Brain microvascular endothelial cell (primary cell): ENCODE results near the gene PCDHGA12.
"Not testable (repeated sequence)": the region's sequence is repeated elsewhere in the genome, so short reads cannot be mapped to it uniquely, and the experiment has no call there.

Experiments
- DNase-seq: peaks from one replicate; pipeline ENCODE4 v3.0.0-alpha.2; 2020
- H3K27ac ChIP-seq: fragments of 250-450 bp; sonication (Bioruptor Pico); 2 replicates; pipeline ENCODE4 v1.5.1; 2020; ENCODE audit warnings: mild to moderate bottlenecking, moderate library complexity
- H3K27me3 ChIP-seq: fragments of 250-450 bp; sonication (Bioruptor Pico); replicated peaks from 2 replicates; pipeline ENCODE4 v1.5.1; 2020; ENCODE audit warnings: mild to moderate bottlenecking
- H3K36me3 ChIP-seq: fragments of 250-450 bp; sonication (Bioruptor Pico); replicated peaks from 2 replicates; pipeline ENCODE4 v1.5.1; 2020; ENCODE audit warnings: mild to moderate bottlenecking
- H3K4me3 ChIP-seq: 2 replicates; pipeline ENCODE4 v1.5.1; 2011; ENCODE audit warnings: low read depth, mild to moderate bottlenecking, control low read depth, low read length, moderate library complexity
- in situ Hi-C: cut with HindIII; loops from 2 replicates; pipeline ENCODE4 v1.10.0; 2017; ENCODE audit warnings: low sequenced_read_pairs, low pct_ligation_motif_present
- TF ChIP-seq, protein P1 (sequence below): IDR thresholded peaks from 2 replicates; pipeline ENCODE4 v1.5.1; 2011; ENCODE audit warnings: low read depth, mild to moderate bottlenecking, moderate library complexity, low read length, control low read depth, inconsistent platforms; ENCODE audit errors: missing control alignments

Gene PCDHGA12

DNA sequence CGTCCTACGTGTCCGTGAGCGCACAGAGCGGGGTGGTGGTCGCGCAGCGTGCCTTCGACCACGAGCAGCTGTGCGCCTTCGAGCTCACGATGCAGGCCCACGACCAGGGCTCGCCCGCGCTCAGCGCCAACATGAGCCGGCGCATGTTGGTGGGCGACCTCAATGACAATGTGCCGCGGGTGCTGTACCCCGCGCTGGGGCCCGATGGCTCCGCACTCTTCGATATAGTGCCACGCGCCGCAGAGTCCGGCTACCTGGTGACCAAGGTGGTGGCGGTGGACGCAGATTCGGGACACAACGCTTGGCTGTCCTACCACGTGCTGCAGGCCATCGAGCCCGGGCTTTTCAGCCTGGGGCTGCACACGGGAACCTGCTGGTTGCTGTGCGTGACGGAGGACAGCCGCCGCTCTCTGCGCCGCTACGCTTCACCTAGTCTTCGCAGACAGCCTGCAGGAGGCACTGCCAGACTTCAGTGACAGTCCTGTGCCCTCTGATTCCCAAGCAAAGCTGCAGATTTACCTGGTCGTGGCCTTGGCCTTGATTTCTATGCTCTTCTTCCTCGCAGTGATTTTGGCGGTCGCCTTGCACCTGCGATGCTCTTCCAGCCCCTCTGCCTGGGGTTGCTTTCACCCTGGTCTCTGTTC lies 2.4 kb upstream of the PCDHGA12 start:
- no peak for DNase-seq
- Histone ChIP-seq H3K4me3 (no peak overlapping the region), H3K27me3 (no peaks in the 10 kb centered on the region), H3K36me3 (no peaks in the 10 kb centered on the region), H3K27ac (no peak overlapping the region)
- TF ChIP-seq, protein P1, sequence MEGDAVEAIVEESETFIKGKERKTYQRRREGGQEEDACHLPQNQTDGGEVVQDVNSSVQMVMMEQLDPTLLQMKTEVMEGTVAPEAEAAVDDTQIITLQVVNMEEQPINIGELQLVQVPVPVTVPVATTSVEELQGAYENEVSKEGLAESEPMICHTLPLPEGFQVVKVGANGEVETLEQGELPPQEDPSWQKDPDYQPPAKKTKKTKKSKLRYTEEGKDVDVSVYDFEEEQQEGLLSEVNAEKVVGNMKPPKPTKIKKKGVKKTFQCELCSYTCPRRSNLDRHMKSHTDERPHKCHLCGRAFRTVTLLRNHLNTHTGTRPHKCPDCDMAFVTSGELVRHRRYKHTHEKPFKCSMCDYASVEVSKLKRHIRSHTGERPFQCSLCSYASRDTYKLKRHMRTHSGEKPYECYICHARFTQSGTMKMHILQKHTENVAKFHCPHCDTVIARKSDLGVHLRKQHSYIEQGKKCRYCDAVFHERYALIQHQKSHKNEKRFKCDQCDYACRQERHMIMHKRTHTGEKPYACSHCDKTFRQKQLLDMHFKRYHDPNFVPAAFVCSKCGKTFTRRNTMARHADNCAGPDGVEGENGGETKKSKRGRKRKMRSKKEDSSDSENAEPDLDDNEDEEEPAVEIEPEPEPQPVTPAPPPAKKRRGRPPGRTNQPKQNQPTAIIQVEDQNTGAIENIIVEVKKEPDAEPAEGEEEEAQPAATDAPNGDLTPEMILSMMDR: no peak
- in situ Hi-C loops: no loop called here

DNA sequence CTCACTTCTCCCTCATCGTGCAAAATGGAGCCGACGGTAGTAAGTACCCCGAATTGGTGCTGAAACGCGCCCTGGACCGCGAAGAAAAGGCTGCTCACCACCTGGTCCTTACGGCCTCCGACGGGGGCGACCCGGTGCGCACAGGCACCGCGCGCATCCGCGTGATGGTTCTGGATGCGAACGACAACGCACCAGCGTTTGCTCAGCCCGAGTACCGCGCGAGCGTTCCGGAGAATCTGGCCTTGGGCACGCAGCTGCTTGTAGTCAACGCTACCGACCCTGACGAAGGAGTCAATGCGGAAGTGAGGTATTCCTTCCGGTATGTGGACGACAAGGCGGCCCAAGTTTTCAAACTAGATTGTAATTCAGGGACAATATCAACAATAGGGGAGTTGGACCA lies 979 bp downstream of the PCDHGA12 start:
- in situ Hi-C loops: no loop called here
- Histone ChIP-seq H3K27me3 (no peaks in the 10 kb centered on the region), H3K36me3 (no peaks in the 10 kb centered on the region), H3K4me3 (peak overlapping the region; percentile 55), H3K27ac (no peak overlapping the region)
- TF ChIP-seq, protein P1: no peak
- no peak for DNase-seq

DNA sequence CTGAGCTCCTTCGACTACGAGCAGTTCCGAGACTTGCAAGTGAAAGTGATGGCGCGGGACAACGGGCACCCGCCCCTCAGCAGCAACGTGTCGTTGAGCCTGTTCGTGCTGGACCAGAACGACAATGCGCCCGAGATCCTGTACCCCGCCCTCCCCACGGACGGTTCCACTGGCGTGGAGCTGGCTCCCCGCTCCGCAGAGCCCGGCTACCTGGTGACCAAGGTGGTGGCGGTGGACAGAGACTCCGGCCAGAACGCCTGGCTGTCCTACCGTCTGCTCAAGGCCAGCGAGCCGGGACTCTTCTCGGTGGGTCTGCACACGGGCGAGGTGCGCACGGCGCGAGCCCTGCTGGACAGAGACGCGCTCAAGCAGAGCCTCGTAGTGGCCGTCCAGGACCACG lies 2.0 kb downstream of the PCDHGA12 start:
- H3K27me3 ChIP-seq, H3K36me3 ChIP-seq, in situ Hi-C loops, H3K27ac ChIP-seq, DNase-seq, H3K4me3 ChIP-seq: not testable (repeated sequence)

GRCh38 chr5:141432726-141433125 lies 2.4 kb downstream of the PCDHGA12 start:
- DNase-seq, H3K36me3 ChIP-seq, H3K4me3 ChIP-seq, H3K27me3 ChIP-seq, in situ Hi-C loops, H3K27ac ChIP-seq: not testable (repeated sequence)

- Histone ChIP-seq H3K4me3 (no peak overlapping the region), H3K27ac (no peak overlapping the region), H3K27me3 (no peaks in the 10 kb centered on the region), H3K36me3 (no peaks in the 10 kb centered on the region)
- in situ Hi-C loops: no loop called here
- DNase-seq: no peak
- TF ChIP-seq, protein P1: no peak
Observed at GRCh38 chr5:141434006-141434405, 3.7 kb downstream of the PCDHGA12 start.

GRCh38 chr5:141437221-141437620 lies 6.9 kb downstream of the PCDHGA12 start:
- no peak for DNase-seq
- Histone ChIP-seq H3K27ac (no peak overlapping the region), H3K36me3 (no peaks in the 10 kb centered on the region), H3K27me3 (no peaks in the 10 kb centered on the region), H3K4me3 (no peak overlapping the region)
- TF ChIP-seq, protein P1: no peak
- in situ Hi-C loops: no loop called here
